Ovary (tissue), 3 donors: ENCODE data around the gene TNFRSF14.

Experiments used
- CTCF ChIP-seq, 3 donors: fragments of 450-650 bp in 2 of 3; fragments of 200-600 bp in 1 of 3; IDR thresholded peaks; one replicate each; pipeline versions ENCODE4 v1.5.1 to v1.8.0; 2016 to 2022; ENCODE audit warnings: antibody characterized with exemption in 3 of 3, mild to moderate bottlenecking in 1 of 3
- POLR2A ChIP-seq: fragments of 450-650 bp; IDR thresholded peaks from one replicate; pipeline ENCODE4 v1.6.1; 2017; ENCODE audit warnings: antibody characterized with exemption, mild to moderate bottlenecking, moderate library complexity
- donor health status: DM: no; HTN: no; CAD: no.

- TF ChIP-seq POLR2A, result no peak
- no peak for TF ChIP-seq CTCF (IDR thresholded peaks at IDR 0.05)
These were observed 24.5 kb downstream of the TNFRSF14 start for GRCh38 chr1:2580691-2581090.
